D341Med (cell line): ENCODE data around the gene ATP2A3.

Experiments used
- DNase-seq: peaks from one replicate; pipeline ENCODE4 v3.0.0; 2012; ENCODE audit warnings: low spot score

Gene ATP2A3

DNA sequence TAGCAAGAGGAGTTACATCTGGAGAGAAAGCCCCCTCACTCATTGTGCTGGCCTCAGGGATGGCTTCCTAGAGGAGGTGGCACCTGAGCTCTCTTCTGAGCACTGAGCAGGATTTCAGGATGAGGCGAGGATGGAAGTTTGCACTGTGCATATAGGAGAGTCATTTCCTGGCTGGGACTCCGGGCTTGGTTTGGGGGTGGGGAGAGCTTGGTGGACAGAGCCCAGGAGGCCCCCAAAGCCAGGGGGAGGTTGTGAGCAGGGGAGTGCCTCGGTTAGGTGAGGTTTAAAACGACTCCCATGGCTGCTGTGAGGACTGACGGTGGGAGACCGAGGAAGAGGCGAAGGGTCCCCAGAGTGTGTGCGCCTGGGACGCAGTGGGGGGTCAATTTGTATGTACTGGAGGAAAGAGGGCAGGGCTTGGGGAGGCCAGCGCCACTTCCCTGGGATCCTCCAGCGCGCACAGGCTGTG is 72.6 kb downstream of the ATP2A3 start:
- DNase-seq, result no peak

DNA sequence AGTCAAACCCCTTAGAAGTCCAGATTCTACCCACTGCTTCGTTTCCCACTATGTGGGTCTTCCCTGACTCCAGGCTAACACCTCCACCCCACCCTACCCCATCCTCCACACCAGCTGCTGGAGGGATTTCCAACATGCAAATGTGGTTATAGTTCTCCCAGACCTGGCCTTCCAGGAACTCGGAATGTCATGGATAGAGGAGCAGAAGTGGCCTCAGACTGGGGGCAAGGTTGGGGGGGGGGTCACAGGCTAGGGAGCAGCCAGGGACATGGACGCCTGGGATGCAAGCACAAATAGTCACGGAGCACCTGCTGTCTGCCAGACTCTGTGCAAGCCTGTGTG is 73.4 kb downstream of the ATP2A3 start:
- DNase-seq, result no peak

DNA sequence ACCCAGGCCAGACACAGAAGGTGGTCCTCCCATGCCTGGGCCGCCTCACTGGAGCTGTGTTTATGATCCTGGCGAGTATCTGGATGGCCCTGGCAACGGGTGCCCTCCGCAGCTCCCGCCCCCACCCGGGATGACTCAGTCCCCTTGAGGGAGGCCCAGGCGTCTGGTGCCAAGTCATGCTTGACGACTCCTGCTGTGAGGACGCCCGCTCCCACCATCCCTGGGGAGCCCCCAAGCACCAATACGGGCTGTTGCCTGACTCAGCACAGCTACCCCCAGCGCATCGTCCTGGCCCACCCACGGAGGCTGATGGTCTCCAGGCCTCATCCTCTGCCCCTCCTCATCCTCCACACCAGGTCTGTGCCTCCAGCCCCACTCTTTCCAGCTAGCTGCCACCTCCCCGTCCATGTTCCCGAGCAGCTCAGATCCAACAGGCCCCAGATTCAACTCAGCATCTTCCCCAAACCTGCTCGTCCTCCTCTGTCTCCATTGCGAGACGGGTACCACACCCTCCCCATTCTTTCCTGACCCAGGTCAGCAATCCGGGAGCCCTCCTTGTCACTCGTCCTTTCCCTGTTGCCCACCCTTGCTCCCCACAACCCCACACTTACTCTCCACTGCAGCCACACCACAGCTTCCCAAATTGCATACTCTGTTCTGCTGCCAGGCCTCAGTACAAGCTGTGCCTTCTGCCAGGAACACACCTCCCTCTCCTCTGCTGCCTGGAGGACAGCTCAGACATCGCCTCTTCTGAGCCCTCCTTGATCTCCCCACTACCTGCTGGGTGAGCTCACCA is 74.0 kb downstream of the ATP2A3 start:
- DNase-seq, result peak; percentile 78

DNA sequence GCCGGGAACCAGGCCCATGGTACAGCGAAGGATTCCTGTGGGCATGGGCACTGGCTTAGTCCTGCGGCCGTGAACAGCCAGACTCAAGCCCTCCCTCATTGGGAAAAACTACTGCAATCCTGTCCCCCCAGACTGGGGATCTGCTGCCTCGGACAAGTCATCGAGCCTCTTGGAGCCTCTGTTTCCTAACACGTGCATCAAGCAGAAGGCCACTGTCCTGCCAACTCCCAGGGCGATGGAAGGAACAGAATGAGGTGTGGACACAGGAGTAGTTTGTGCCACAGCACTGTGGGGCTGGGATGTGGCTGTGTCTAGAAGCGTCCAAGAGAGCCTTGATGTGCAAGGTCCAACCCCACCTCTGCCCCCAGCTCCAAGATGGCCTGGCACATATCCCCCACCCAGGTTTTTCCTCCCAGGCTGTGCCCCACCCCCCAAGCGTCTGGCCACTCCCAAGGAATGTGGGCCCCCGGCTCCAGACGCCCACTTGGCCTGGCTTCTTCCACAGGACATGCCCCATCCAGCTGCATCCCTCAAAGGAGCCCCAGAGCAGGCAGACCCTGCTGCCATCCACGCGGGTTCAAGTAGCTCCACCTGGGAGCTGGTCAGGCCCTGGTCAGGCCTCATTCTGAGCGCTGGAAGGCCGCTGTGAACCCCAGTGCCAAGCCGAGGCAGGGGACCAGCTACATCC is 74.8 kb downstream of the ATP2A3 start:
- DNase-seq, result no peak

DNA sequence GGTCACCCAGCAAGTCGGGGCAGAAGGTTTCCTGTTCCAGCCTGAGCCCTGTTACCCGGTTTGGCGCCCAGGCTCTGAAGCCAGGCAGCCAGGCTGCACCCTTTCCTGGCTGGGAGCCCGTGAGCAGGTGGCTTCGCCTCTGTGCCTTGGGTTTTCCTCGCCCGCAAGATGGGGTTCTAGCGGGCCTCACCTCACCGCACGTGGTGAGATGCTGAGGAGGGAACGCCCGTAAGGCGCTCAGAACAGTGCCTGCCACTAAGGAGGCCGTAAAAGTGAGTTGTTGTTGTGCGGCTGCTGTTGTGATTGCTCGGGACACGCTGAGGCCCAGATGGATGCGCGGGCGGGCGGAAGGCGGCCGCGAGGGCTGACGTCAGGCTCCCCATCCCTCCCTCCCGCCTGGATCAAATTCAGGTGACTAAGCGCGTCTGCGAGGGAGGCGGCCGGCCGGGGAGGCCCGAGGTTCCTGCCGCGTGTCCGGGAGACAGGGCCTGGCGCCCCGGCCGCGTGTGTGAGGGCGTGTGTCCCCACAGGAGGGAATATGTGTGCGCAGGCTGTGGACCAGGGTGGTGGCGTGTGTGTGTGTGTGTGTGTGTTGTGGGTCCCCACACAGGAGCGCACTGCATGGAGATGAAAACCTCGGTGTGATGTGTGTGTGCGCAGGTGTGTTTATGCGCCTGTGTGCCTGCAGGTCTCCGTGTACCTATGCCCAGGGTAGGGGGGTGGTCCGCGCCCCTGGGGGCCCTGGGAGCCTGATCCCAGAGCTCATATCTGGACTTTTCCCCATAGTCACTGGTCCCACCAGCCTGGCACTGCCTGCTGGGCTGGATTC is 75.7 kb downstream of the ATP2A3 start:
- DNase-seq, result peak; percentile 70

DNA sequence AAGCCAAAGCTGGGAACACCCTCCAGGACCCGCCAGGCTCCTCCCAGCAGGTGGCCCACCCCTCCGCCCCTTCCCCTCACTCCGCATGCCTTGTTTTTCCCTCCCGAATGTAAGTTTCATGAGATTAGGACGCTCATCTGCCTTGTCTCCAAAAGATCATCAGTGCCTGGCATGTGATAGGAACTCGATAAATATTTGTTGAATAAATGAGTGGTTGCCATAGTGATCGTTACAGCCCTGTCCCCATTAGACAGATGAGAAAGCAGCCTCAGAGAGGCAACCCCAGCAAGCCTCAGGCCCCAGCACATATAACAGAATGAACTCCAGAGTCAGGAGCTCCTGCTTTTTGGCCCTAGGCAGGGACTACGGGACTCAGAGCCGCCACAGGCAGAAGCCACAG is 76.4 kb downstream of the ATP2A3 start:
- DNase-seq, result no peak

DNA sequence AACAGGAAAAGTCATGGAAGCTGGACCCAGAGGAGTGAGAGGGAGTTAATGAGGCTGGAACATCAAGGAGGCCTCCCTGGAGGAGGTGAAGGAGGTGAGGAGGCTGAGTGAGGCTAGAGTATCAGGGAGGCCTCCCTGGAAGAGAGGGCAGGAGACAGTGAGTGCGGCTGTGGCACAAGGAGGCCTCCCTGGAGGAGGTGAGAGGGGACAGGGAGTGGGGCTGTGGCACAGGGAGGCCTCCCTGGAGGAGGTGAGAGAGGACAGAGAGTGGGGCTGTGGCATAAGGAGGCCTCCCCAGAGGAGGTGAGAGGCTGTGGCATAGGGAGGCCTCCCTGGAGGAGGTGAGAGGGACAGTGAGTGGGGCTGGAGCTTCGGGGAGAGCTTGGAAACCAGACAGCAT is 76.8 kb downstream of the ATP2A3 start:
- DNase-seq, result no peak

DNA sequence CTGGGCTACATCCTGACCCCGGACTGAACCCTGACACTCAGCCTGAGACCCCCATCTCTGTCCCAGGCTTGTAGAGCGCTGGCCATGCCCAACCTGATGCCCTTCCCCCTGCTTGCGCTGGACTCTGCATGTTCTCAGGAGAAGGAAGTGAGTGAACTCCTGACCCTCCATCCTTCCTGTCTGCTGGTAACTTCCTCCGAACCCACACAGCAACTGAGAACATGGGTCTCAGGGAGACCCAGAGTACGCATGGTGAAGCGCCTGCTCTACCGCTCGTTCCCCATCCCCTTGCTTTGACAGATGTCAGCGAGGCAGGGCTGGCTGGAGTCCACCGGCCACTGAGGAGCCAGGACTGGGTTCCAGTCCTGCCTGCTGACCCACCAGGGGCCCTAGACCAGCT is 77.5 kb downstream of the ATP2A3 start:
- DNase-seq, result no peak

DNA sequence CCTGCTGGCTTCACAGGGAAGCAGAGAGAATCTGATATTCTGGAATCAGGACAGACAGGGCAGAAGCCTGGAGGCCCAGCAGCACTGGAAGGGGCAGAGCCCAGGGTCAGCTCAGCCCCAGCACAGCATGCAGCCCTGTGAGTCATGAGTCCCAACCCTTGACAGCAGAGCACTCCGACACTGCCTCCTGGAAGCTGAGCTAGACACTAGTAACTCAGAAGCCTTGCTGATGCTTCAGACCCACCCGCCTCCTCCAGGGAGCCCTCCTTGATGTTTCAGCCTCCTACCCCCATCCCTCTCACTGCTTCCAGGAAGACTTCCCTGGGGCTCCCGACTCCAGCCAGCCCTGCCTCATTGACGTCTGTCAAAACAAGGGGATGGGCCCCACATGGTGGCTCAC is 78.3 kb downstream of the ATP2A3 start:
- DNase-seq, result no peak

DNA sequence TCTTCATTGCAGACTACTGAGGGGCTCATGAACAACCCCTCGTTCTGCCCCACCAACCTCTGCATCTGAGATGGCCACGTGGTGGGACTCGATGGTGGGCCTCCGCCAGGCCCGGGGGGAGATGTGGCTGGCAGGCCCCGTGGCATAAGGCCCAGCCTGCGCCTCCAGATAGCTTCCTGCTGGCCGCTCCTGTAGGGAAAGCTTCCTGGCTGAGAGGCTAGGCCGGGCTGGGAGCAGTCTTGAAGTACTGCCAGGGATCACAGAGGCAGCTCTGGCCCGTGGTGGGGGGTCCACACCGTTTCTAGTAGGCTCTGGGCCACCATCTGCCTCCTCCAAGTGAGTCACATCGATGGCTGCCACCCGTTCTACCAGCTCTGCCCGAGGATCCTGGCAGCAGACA is 79.0 kb downstream of the ATP2A3 start:
- DNase-seq, result no peak

DNA sequence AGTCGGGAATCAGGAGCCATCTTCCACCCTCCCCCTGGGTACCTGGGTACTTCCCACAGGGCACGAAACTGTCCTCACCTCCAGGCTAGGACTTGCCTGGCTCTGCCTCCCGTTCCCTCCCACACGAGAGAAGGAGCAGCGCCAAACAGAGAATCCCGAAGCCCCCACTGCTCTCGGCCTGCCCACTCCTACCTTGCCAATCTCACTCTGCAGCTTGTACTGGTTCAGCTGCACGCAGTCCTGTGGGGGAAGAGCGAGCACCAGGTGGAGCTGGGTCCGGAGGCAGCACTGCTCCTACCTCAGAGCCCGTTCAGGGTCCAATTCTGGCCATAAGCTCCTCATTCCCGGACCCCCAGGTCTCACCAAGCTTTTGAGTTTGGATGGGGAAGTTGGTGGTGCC is 80.0 kb downstream of the ATP2A3 start:
- DNase-seq, result no peak

DNA sequence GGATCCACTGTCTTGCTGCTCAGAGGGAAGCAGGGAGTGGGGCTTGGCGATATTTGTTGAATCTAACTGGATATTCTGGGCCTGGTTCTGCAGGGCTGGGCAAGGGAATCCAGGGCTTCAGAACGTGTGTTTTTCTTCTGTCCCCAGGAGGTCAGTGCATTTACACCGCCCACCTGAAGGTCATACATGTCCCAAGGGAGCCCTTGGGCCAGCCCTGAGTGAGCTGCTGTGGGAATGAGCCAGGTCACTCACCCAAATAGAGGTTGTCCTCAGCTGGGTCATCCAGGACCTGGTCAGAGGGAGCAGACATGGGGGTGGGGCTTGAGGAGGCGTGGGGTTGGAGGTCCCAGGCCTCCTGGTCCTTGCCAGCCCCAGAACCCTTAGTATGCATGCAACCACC is 82.0 kb downstream of the ATP2A3 start:
- DNase-seq, result no peak

DNA sequence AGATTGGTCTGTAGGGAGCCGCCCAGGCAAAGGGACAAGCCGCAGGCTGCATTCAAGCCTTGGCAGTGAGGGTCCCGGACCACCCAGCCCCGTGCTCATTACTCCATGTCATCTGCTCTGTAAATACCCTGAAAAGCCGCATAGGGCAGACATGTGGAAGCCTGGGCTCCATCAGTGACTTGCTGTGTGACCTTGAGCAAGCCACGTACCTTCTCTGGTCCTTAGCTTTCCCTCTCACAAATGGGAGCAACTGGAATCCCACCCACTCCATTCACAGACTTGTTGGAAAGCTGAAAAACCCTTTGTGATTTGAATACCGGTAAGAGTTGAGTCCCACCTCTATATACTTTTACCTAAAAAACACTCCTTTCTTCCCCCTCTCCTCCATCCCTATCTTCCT is 83.3 kb downstream of the ATP2A3 start:
- DNase-seq, result no peak

DNA sequence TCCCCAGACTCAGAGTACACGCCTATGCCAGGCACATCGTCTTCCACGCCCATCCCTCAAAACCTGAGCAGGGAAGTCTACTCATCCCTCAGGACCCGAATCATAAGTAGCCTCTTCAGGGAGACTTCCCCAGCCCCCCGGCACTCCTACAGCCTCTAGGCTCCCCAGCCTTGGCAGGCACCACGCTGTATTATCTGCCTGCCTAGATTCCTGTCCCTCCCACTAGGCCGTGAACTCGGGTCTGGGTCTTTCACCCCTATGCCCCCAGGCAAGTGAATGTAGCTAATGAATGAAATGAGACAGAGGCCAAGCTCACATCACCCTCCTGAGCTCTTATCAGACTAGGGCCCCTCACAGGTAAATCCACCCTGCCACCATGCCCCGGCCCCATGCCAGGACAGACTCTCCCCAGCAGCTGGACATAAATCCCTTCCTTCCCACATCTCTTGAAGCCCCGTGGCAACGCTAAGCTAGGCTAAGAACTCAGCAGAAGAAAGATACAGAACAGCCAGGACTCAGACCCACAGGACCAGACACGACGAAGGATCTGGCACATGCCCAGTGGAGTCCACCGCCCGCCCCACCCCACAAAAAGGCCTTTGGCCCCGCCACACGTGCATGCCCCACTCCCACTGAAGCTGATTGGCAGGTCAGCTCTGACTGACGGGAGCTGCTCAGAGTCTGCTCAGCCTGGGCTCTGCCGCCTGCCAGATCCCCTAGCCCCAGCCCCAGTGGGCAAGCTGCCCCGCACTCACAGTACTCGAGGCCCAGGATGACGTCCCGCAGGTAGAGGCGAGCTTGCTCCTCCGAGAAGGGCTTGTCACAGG is 84.4 kb downstream of the ATP2A3 start:
- DNase-seq, result peak; percentile 49

DNA sequence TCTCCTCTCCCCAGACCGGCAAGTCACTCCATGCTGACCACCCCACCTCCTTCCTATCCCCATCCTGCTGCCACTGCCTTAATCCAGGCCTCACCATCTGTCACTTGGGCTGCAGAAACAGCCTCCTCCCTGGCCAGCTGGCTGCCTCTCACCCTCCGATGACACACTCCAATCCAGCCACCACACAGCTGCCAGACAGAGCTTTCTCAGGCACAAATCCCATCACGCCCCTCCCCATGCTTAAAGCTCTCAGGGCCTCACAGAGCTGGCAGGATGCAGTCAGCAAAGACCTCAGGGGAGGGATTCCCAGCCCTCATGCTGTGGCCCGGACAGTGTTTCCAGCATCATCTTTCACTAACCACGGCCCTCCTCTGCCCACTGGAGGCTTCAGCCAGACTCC is 85.1 kb downstream of the ATP2A3 start:
- DNase-seq, result peak; percentile 82

DNA sequence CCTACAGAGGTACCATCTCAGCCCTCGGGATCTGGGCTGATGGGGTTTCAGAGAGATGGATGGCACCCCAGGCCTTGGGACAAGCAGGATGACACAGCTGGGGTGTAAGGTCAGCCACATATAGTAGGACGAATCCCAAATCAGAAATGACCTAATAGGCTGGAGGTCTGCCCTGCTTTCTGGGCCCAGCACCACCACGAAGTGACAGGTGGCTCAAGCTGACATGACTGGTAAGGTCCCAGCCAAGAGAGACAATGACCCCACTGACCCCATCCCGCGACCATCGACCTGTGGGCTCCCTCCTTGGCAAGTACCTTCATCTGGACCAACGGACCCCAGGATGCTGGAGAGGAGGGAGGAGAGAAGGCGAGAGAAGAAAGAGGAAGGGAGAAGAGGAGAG is 87.0 kb downstream of the ATP2A3 start:
- no peak for DNase-seq

DNA sequence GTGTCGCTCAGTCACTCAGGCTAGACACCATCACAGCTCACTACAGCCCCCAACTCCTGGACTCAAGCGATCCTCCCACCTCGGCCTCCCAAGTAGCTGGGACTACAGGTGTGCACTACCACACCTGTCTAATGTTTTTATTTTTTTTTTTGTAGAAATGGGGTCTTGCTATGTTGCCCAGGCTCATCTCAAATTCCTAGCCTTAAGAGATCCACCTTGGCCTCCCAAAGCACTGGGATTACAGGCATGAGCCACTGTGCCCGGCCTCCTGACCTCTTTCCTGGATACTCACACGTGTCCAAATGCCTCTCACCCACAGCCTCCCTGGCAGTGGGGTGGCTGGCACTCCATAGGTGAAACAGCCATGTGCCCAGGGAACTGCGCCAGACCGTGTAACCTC is 88.9 kb downstream of the ATP2A3 start:
- DNase-seq, result no peak
